HG03175 (cell line): ENCODE data around the gene PRR35.

Source experiments
- ATAC-seq: cut with Tn5 transposase; IDR thresholded peaks from one replicate; pipeline ENCODE4 v1.9.1; 2021; ENCODE audit warnings: mild to moderate bottlenecking, moderate library complexity; ENCODE audit not compliant: unreplicated experiment

Gene PRR35

GRCh38 chr16:560204-560700 lies at the start of gene PRR35:
Gene PRR35 (plus strand): TSS chr16:560394. CDS start chr16:563295, 2,901 bp downstream.
- no peak for ATAC-seq

GRCh38 chr16:512802-513201 lies 47.4 kb upstream of the PRR35 start:
- ATAC-seq = no peak

- ATAC-seq = no peak
Observed at GRCh38 chr16:513950-514349, 46.2 kb upstream of the PRR35 start.

- no peak for ATAC-seq
Observed at GRCh38 chr16:515175-515938, 44.8 kb upstream of the PRR35 start.

- ATAC-seq = no peak
Observed at GRCh38 chr16:515939-516226, 44.3 kb upstream of the PRR35 start.

GRCh38 chr16:516301-516700 lies 43.9 kb upstream of the PRR35 start:
- no peak for ATAC-seq

GRCh38 chr16:518858-519257 lies 41.3 kb upstream of the PRR35 start:
- no peak for ATAC-seq

- no peak for ATAC-seq
Observed at GRCh38 chr16:519425-519824, 40.8 kb upstream of the PRR35 start.

- ATAC-seq = no peak
Observed at GRCh38 chr16:519841-520687, 40.1 kb upstream of the PRR35 start.

- no peak for ATAC-seq
Observed at GRCh38 chr16:520847-521246, 39.3 kb upstream of the PRR35 start.

- ATAC-seq = no peak
Observed at GRCh38 chr16:521381-522210, 38.6 kb upstream of the PRR35 start.

GRCh38 chr16:522320-523096 lies 37.7 kb upstream of the PRR35 start:
- no peak for ATAC-seq

- ATAC-seq = no peak
Observed at GRCh38 chr16:523097-523741, 37.0 kb upstream of the PRR35 start.

- no peak for ATAC-seq
Observed at GRCh38 chr16:524274-525040, 35.7 kb upstream of the PRR35 start.

GRCh38 chr16:525123-525519 lies 35.1 kb upstream of the PRR35 start:
- no peak for ATAC-seq

- ATAC-seq = no peak
Observed at GRCh38 chr16:525520-526180, 34.5 kb upstream of the PRR35 start.

- ATAC-seq = no peak
Observed at GRCh38 chr16:526181-527014, 33.8 kb upstream of the PRR35 start.
